GM12872 (cell line): ENCODE results near the gene CARD10.

Source experiments
- TF ChIP-seq, protein P1 (sequence below): IDR thresholded peaks from 3 replicates; pipeline ENCODE4 v1.5.1; 2011; ENCODE audit warnings: low read depth, mild to moderate bottlenecking, low read length, moderate library complexity; ENCODE audit not compliant: insufficient read depth

CARD10 gene

GRCh38 chr22:37538590-37539357, 19.6 kb upstream of the CARD10 start:
- TF ChIP-seq, protein P1, sequence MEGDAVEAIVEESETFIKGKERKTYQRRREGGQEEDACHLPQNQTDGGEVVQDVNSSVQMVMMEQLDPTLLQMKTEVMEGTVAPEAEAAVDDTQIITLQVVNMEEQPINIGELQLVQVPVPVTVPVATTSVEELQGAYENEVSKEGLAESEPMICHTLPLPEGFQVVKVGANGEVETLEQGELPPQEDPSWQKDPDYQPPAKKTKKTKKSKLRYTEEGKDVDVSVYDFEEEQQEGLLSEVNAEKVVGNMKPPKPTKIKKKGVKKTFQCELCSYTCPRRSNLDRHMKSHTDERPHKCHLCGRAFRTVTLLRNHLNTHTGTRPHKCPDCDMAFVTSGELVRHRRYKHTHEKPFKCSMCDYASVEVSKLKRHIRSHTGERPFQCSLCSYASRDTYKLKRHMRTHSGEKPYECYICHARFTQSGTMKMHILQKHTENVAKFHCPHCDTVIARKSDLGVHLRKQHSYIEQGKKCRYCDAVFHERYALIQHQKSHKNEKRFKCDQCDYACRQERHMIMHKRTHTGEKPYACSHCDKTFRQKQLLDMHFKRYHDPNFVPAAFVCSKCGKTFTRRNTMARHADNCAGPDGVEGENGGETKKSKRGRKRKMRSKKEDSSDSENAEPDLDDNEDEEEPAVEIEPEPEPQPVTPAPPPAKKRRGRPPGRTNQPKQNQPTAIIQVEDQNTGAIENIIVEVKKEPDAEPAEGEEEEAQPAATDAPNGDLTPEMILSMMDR: peak; percentile 96

DNA sequence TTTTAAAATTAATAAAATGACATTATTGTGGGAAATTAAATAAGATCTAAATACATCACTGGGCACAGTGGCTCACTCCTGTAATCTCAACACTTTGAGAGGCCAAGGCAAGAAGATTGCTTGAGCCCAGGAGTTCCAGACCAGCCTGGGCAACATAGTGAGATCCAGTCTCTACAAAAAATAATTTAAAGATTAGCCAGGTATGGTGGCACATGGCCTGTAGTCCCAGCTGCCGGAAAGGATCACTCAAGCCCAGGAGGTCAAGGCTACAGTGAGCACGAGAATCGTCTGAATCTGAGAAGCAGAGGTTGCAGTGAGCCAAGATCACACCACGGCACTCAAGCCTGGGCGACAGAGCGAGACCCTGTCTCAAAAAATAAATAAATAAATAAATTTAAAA, 15.9 kb upstream of the CARD10 start:
- TF ChIP-seq, protein P1: no peak

DNA sequence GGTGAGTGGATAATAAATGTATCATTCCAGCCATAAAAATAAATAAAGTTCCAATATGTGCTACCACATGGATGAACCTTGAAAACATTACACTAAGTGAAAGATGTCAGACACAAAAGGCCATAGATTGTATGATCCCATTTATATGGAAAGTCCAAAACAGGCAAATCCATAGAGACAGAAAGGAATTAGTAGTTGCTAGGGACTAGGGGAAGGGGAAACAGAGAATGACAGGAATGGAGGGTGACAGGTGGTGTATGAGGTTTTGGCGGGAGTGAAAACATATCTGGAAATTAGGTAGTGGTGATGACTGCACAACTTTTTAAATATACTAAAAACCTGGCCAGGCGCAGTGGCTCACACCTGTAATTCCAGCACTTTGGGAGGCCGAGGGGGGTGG, 15.2 kb upstream of the CARD10 start:
- TF ChIP-seq, protein P1: no peak

GRCh38 chr22:37533995-37534394, 14.8 kb upstream of the CARD10 start:
- TF ChIP-seq, protein P1: no peak

GRCh38 chr22:37529652-37530345, 10.6 kb upstream of the CARD10 start:
- TF ChIP-seq, protein P1: no peak

GRCh38 chr22:37526376-37526775, 7.2 kb upstream of the CARD10 start:
- TF ChIP-seq, protein P1: no peak

DNA sequence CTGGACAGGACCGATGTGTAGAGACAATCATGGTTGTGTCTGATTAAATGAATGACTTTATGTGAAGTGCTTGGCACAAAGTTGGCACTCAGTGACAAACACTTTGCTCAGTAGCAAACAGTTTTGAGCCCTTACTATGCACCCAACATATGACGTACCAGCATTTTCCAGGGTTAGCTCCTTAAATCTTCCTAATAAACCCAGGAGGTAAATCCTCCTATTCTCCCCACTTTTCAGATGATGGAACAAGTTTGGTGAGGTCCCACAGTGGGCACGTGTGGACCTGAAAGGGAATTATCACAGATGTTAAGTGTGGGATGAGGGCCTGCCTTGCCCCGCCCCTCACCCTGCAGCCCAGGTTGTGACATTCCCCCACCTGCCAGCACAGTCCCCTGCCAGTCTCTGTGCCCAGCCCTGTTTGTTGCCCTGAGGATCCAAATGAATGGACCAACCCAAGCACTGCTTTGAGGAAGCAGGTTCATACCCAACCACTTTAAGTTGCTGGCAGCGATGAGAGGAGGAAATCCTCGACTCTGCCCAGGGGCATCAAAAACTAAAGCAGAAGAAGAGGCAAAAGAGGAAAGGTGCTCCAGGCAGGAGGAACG, 6.6 kb upstream of the CARD10 start:
- TF ChIP-seq, protein P1: no peak
